ENCODE measurements around the gene LENG8. TPM values are rescaled to one million over a fixed set of nuclear protein-coding genes. Genes with fewer than 3 reads are reported as not detected.

Gene LENG8
- total and polyA plus RNA-seq, 2 of the 8 experiments (the other 6 are each of a cell fraction or from before 2014, with no cell fraction given): 62.2 to 108 TPM

- Histone ChIP-seq H3K9ac (replicated peaks in 1 of 4; ENCODE audit: extremely low read depth in 1 of 4, low read depth in 3 of 4, low read length in 3 of 4) (no peak overlapping the region), H3K23ac (ENCODE audit: insufficient read length) (no peak overlapping the region), H3K79me1 (ENCODE audit: low read depth, low read length) (peaks cover 16% of the 10 kb centered on the region), H3K4me3 (ENCODE audit: extremely low read depth in 1 of 4, insufficient read depth in 2 of 4, low read depth in 3 of 4, low read length in 4 of 4) (no peak overlapping the region), H3K4me2 (ENCODE audit: insufficient read depth in 1 of 2, low read depth in 2 of 2, low read length in 2 of 2) (peak overlapping the region; percentile 47 to 83), H3K56ac (replicated peaks; ENCODE audit: insufficient read length, low read depth, low read length) (no peak overlapping the region), H3K23me2 (ENCODE audit: low read depth, low read length) (peaks cover 26% of the 10 kb centered on the region), H4K5ac (ENCODE audit: insufficient read length, low read depth, low read length) (peak overlapping the region; percentile 12), H3K27ac (ENCODE audit: low read depth, low read length) (no peak overlapping the region), H3K9me3 (ENCODE audit: insufficient read depth in 2 of 2, low read depth in 1 of 2, low read length in 1 of 2) (peaks cover 0 to 6% of the 10 kb centered on the region in 2 experiments; a peak in 1 of 4 replicates), H2AK5ac (ENCODE audit: low read depth, low read length) (peak overlapping the region; percentile 100), H3K4me1 (replicated peaks in 1 of 4; ENCODE audit: control insufficient read depth in 3 of 4, insufficient read depth in 4 of 4, low read length in 3 of 4) (peaks cover 15 to 50% (median 38%) of the 10 kb centered on the region in 4 experiments), H3K79me2 (ENCODE audit: control insufficient read depth in 1 of 2, insufficient read depth in 2 of 2, low read length in 2 of 2) (peaks cover 7 to 8% of the 10 kb centered on the region in 2 experiments; a peak in 2 of 4 replicates), H4K91ac (replicated peaks; ENCODE audit: insufficient read length, low read length) (peak overlapping the region; percentile 83), H3K14ac (ENCODE audit: insufficient read length) (no peak overlapping the region), H3K18ac (ENCODE audit: extremely low read depth, low read length) (peak overlapping the region; percentile 90), H4K8ac (ENCODE audit: extremely low read depth, insufficient read depth, low read length) (no peak overlapping the region; the same call in 1 of the 2 replicates), H3K4ac (replicated peaks; ENCODE audit: insufficient read length, low read depth, low read length) (peak overlapping the region; percentile 80), H2AFZ (ENCODE audit: low read length) (no peak overlapping the region), H3K36me3 (ENCODE audit: control insufficient read depth in 2 of 4, insufficient read depth in 4 of 4, low read length in 3 of 4) (peaks cover 0 to 13% (median 0%) of the 10 kb centered on the region in 4 experiments; a peak in 4 of 8 replicates), H4K20me1 (replicated peaks in 1 of 2; ENCODE audit: control insufficient read depth in 1 of 2, insufficient read depth in 2 of 2, low read length in 2 of 2) (peaks cover 0 to 7% of the 10 kb centered on the region in 2 experiments), H3K27me3 (replicated peaks in 1 of 4; ENCODE audit: control insufficient read depth in 3 of 4, extremely low read depth in 1 of 4, insufficient read depth in 3 of 4, low read length in 3 of 4) (peaks cover 6 to 25% (median 21%) of the 10 kb centered on the region in 4 experiments), H2BK12ac (ENCODE audit: low read depth, low read length) (peak overlapping the region; percentile 97; the same call in 1 of the 2 replicates), H2BK20ac (ENCODE audit: low read length) (peak overlapping the region; percentile 94), H2BK5ac (ENCODE audit: low read depth, low read length) (peak overlapping the region; percentile 90), H2BK15ac (ENCODE audit: low read length) (peak overlapping the region; percentile 89), H2BK120ac (replicated peaks; ENCODE audit: low read depth, low read length) (peak overlapping the region; percentile 2)
- peak in 1 of 2 experiments; percentile 50 for DNase-seq (ENCODE audit: low read depth in 1 of 2, low spot score in 2 of 2)
- ChIA-PET CTCF (ENCODE audit: partially characterized antibody) (interaction anchor here (4.0 to 4.9 kb wide), 3 partner anchors 12 to 28 kb away, joined by 26 to 58 read pairs (median 35); no protein-coding TSS in a partner anchor), POLR2A (ENCODE audit: partially characterized antibody) (interaction anchor here (0.6 to 5.6 kb wide), 5 partner anchors 16 to 218 kb away, joined by 3 to 133 read pairs (median 14); partner anchors contain the start of gene LENG8)
- WGBS, 2 experiments (ENCODE audit: extremely low coverage in 1 of 2, insufficient coverage in 1 of 2, insufficient read length in 1 of 2, insufficient replicate concordance in 2 of 2, low coverage in 1 of 2, low lambda C conversion rate in 2 of 2, missing lambda C conversion rate in 1 of 2): 75% methylated on average over 20 of the region's 25 CpGs; no CpG with 5 or more reads in 1 of the 2 experiments
- FAIRE-seq: no peak
- TF ChIP-seq BACH1 (IDR thresholded peaks at IDR 0.05; ENCODE audit: low read length) (no peak), NANOG (IDR thresholded peaks at IDR 0.05; ENCODE audit: insufficient read depth, low read depth, low read length, poor library complexity, severe bottlenecking) (no peak), TAF1 (IDR thresholded peaks at IDR 0.05; ENCODE audit: low read depth, low read length) (no peak), CBX8 (IDR thresholded peaks at IDR 0.05; ENCODE audit: borderline replicate concordance, low read depth, low read length) (no peak), NRF1 (IDR thresholded peaks at IDR 0.05; ENCODE audit: low read depth, low read length) (no peak), RBBP5 (IDR thresholded peaks at IDR 0.05; ENCODE audit: borderline replicate concordance, low read depth, low read length) (no peak), POLR2A (IDR thresholded peaks at IDR 0.05; ENCODE audit: control extremely low read depth in 1 of 2, low read depth in 2 of 2, low read length in 2 of 2) (no peak), SP4 (IDR thresholded peaks at IDR 0.05; ENCODE audit: low read length) (no peak)
- TF ChIP-seq, protein P1, sequence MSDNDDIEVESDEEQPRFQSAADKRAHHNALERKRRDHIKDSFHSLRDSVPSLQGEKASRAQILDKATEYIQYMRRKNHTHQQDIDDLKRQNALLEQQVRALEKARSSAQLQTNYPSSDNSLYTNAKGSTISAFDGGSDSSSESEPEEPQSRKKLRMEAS (IDR thresholded peaks at IDR 0.05): no peak
- TF ChIP-seq, protein P2, sequence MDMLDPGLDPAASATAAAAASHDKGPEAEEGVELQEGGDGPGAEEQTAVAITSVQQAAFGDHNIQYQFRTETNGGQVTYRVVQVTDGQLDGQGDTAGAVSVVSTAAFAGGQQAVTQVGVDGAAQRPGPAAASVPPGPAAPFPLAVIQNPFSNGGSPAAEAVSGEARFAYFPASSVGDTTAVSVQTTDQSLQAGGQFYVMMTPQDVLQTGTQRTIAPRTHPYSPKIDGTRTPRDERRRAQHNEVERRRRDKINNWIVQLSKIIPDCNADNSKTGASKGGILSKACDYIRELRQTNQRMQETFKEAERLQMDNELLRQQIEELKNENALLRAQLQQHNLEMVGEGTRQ (IDR thresholded peaks at IDR 0.05; ENCODE audit: low read length): no peak
These were observed 30.7 kb upstream of the LENG8 start for GRCh38 chr19:54418030-54418929.

Data from H1 (cell line).